DND-41 (cell line): ENCODE results near the gene DCC.

Source experiments
- CTCF ChIP-seq: IDR thresholded peaks from 2 replicates; pipeline ENCODE4 v1.5.1; 2012; ENCODE audit warnings: borderline replicate concordance, low read length, moderate library complexity, mild to moderate bottlenecking; ENCODE audit not compliant: poor library complexity, severe bottlenecking; ENCODE audit errors: extremely low read depth
- EZH2 ChIP-seq: IDR thresholded peaks from 3 replicates; pipeline ENCODE4 v1.6.1; 2012; ENCODE audit warnings: borderline replicate concordance, low read depth, mild to moderate bottlenecking, moderate library complexity, low read length, inconsistent platforms; ENCODE audit not compliant: severe bottlenecking

- TF ChIP-seq CTCF, result no peak
- no peak for TF ChIP-seq EZH2
These were observed 338.0 kb downstream of the DCC start for GRCh38 chr18:52678034-52678433.
